GM12801 (cell line): ENCODE results near the gene ADGRF1.

Experiments
- TF ChIP-seq, protein P1 (sequence below): IDR thresholded peaks from one replicate; pipeline ENCODE4 v1.5.1; 2011; ENCODE audit warnings: control low read depth; ENCODE audit not compliant: insufficient read length; ENCODE audit errors: extremely low read depth

Gene ADGRF1

DNA sequence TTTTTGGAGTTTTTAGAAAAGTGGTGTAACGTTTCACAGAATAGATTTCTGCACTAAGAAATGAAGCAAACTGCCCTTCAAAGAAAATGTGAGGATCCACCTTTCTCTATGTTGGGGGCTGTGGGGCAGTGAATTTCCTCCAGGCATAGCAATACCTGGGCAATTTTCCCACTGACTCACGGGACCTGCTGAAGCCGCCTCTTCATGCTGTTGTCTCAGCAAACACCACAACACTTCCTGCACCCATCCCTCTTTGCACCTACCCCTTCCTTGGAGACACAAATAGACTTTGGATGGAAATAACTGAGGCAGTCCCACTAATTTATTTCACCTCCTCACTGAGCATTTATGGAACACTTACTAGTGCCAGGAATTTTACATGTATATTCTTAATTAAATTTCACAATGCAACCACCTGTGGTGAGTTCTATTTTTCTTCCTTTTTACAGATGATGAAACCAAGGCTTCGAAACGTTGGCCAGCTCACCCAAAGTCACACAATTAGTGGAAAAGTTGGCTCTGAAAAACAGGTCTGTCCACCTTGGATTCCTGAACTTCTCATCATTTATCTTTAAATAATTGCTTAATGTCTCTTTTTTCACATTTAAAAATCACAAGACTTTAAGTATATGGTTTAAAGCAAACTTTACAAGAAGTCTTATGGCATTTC is 17.2 kb upstream of the ADGRF1 start:
- TF ChIP-seq, protein P1, sequence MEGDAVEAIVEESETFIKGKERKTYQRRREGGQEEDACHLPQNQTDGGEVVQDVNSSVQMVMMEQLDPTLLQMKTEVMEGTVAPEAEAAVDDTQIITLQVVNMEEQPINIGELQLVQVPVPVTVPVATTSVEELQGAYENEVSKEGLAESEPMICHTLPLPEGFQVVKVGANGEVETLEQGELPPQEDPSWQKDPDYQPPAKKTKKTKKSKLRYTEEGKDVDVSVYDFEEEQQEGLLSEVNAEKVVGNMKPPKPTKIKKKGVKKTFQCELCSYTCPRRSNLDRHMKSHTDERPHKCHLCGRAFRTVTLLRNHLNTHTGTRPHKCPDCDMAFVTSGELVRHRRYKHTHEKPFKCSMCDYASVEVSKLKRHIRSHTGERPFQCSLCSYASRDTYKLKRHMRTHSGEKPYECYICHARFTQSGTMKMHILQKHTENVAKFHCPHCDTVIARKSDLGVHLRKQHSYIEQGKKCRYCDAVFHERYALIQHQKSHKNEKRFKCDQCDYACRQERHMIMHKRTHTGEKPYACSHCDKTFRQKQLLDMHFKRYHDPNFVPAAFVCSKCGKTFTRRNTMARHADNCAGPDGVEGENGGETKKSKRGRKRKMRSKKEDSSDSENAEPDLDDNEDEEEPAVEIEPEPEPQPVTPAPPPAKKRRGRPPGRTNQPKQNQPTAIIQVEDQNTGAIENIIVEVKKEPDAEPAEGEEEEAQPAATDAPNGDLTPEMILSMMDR, result no peak

DNA sequence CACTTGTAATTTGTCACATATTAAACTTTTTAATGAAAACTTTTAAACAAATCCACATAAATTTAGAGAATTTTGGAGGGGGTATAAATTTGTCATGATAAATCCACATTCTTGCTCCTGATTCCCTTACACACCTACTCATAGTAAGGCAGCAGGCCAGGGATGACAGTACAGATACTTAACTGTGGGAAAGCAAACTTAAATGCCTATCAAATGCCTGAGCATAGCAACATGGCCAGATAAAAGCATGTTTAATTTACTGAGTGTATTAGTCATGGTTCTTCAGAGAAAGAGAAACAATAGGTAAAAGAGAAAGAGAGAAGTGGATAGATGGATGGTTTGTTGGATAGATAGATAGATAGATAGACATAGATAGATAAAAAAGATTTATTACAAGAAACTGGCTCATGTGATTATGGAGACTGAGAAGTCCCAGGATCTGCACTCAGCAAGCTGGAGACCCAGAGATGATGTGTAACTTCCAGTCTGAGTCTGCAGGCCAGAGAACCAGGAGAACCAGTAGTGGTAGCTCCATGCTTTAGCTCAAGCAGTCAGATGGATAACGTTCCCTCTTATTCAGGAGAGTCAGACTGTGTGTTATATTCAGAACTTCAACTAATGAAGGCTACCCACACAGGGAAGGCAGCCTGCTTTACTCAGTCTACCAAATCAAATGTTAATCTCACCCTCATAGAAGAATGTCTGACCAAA is 15.9 kb upstream of the ADGRF1 start:
- TF ChIP-seq, protein P1, result no peak

DNA sequence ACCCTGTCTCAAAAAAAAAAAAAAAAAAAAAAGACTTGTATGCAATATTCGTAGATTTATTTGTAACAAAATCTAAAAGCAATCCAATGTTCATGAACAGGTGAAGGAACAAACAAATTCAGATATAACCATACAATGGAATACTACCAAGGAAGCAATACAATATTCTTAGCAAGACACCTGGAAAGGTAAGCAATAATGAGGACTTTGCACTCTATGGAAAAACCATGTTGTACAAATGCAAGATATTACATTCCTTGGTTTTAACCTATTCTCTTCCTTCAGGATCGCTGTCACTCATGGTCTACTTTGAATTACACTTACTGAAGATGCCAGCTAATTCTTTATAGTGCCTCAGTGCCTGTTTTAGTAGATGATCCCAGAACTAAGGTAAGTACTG is 14.7 kb upstream of the ADGRF1 start:
- TF ChIP-seq, protein P1, result no peak

DNA sequence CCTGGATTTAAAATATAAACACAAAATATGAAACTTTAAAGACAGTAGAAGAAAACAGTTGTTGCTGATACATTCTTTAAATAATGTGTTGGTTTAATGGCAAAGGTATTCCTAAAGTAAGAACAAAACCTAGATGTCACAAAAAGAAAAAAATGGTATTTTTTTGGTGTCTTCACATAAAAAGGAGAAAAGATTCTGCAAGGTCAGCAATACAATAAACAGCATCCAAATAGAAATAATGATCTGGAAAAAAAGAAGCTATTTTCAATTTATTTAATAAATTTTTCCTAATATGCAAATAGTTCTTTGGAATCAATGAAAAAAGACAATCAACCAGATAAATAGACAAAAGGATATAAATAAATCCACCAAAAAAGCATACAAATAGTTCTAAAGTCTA is 6.5 kb upstream of the ADGRF1 start:
- TF ChIP-seq, protein P1, result no peak

DNA sequence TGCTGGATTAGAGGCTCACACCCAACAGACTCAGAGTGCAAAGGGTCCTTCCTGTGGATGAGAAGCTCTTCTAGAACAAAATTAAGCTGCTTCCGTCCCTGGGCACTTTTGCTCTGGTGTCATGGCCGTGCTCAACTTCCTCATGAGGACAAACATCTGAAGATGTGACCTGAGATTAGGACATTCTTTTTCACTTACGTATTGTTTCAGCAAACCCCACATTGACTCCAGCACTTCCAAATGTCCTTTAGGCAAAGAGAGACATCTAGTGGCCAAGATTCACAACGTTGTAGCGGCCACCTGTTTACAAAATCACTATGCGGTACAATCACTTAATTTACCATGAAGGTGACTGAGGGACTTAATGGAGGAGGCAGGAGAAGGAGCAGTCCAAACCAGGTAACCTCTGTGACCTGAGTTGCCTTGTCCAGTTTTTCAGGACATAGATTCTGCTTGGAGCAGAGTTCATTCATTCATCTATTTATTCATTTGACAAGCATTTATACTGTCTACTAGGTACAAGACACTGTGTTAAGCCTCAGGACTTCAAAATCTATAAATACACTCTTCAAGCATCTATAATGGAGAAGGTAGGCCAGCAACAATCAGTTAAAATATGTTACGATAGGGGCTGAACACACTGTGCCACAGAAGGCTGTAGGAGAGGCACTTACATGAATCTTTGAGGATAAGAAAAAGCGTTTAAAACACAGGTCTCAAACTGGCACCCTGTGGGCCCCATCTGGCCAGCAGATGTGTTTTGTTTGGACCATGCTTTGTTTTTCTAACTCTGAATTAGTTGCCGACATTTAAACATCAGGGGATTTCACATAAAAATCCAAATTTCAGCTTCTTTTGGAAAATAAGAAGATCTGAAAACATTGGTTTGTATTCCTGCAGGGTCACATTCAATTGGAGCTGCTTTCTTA is 5.6 kb upstream of the ADGRF1 start:
- TF ChIP-seq, protein P1, result no peak

DNA sequence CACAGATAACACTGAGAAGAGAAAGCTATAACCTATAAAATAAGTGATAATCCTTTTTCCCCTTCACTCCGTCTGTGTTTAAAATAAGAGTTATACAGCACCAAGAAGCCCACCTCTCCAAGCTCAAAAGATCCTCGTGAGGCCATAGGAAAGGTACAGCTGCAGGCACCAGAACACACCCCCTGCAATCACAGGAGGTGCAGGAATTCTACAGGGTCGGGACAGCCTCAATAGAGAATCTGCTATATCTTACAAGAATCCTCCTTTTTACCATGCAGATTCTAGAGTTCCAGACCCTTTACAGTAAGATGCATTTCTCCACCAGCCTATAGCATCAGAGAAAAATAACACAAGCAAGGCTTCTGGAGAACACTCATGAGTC is 5.0 kb upstream of the ADGRF1 start:
- TF ChIP-seq, protein P1, result no peak

DNA sequence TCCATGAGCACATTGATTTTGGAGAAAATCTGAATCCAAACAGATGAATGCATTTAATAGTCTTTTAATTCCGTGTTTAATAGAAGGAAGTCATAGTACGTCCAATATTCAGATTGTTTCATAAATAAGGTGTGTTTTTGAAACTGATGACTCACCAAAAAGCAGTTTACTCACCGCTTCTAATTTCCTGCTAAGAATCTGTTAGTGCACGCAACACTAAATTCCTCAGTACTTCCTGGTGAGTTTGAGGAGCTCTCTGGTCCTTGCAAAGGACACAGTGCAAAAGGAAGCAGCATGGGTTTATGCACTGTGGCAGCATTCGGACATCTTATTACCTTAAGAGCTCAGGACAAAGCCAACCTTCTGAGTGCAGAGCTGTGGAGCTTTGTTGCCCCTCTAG is 2.3 kb upstream of the ADGRF1 start:
- TF ChIP-seq, protein P1, result no peak
